Measurements from ENCODE around the gene SCFD1. TPM values are rescaled to one million over a fixed set of nuclear protein-coding genes. Genes with fewer than 3 reads are reported as not detected.
"Not testable (repeated sequence)": the region's sequence is repeated elsewhere in the genome, so short reads cannot be mapped to it uniquely, and the experiment has no call there.

SCFD1 gene
- total RNA-seq, 2 donors from 2014 or later: 73.8 to 82.9 TPM

DNA sequence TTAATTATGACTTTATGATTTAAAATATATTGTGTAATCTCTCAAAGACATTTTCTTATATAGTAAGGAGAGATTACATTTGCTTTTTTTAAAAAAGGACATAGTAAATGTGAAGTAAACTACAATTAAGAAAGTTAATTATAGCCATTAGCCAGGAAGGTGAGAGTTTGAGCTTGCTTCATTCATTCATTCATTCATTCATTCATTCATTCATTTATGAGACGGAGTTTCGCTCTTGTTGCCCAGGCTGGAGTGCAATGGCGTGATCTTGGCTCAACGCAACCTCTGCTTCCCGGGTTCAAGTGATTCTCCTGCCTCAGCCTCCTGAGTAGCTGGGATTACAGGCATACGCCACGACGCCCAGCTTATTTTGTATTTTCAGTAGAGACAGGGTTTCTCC, 17.4 kb upstream of the SCFD1 start:
- DNase-seq (ENCODE audit: low spot score); intact Hi-C loops (cut with DNase I): not testable (repeated sequence)

DNA sequence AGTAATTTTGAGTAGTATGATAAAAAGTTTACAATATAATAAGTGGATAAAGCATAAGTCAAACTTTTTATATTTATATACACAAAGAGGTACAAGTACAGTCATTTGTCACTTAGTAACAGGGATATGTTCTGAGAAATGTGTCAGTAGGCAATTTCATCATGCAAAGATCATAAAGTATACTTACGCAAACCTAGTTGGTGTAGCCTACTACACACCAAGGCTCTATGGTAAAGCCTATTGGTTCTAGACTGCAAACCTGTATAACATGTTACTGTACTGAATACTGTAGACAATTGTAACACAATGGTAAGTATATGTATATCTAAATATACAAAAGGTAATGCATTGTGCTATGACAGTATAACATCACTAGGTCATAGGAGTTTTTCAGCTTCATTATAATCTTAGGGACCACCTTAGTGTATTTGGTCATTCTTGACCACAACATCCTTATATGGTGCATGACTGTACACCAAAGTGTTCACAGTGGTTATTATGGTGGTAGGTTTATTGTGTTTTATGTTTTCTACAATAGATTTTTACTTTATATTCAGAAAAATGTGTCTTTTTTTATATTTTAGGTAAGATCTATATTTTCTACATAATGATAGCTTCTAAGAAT, 14.9 kb upstream of the SCFD1 start:
- intact Hi-C loops (cut with DNase I): no loop called here
- no peak for DNase-seq (ENCODE audit: low spot score)

DNA sequence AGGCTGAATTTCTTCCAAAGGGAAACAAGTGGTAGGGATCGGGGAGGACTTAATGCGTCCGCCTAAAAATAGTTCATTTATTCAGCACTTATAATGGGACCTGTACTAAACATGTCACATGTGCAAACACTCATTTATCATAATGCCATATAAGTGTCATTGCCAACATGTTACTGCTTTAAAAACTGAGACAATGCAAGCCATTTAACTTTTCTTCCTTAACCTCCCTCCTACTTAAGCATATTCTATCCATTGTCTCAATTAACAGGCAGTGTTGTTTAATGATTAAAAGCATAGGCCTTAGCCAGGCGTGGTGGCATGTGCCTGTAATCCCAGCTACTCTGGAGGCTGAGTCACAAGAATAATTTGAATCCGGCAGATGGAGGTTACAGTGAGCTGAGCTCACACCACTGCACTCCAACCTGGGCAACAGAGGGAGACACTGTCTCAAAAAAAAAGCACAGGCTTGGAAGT, 13.5 kb upstream of the SCFD1 start:
- DNase-seq (ENCODE audit: low spot score): no peak
- intact Hi-C loops (cut with DNase I): no loop called here

- peak; percentile 80 for DNase-seq (ENCODE audit: low spot score)
- intact Hi-C loops (cut with DNase I): no loop called here
These were observed 11.3 kb upstream of the SCFD1 start for GRCh38 chr14:30610787-30611343.

- DNase-seq (ENCODE audit: low spot score): no peak
- intact Hi-C loops (cut with DNase I): no loop called here
These were observed 8.0 kb upstream of the SCFD1 start for GRCh38 chr14:30614155-30614554.

DNA sequence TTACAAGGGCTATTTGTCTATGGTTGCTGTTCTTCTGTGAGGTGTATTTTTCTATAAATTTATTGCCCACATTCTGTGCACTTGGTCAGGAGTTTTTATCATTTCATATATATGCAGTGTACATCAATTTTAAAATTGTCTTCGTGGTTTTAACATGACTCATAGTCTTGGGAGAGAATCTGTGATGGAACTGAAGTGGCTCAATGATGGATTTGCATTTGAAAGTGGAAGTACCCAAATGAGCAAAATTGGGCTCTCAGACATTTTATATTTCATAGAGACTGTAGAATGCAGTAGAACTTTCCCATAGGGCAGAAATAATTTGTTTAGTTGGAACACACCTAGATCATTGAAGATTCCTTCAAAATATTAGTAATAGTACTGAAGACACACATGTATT, 1.9 kb upstream of the SCFD1 start:
- intact Hi-C loops (cut with DNase I): no loop called here
- DNase-seq (ENCODE audit: low spot score): no peak

DNA sequence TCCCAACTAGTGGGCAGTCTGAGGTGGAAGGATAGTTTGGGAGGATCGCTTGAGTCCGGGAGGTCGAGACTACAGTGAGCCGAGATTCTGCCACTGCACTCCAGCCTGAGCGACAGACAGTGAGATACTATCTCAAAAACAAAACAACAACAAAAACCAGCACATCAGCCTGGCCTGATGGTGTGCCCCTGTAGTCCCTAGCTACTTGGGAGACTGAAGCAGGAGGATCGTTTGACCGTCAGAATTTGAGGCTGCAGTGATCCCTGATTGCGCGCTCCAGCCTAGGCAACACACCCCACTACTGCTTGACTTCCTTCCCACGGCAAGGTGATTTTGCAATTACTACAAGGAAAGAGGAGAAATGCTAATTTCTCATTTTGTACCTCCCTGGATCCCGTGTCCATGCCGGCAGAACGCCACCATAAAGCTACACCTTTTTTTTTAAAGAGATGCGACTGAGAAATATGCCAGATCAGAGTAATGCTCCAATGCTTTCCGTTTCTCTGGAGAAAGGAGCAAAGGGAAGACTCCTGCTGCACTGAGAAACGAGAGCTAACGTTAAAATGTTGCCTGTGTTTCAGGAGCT, 672 bp upstream of the SCFD1 start:
- intact Hi-C loops (cut with DNase I): no loop called here
- DNase-seq (ENCODE audit: low spot score): peak; percentile 49

GRCh38 chr14:30623412-30624131, 1.5 kb downstream of the SCFD1 start:
- no peak for DNase-seq (ENCODE audit: low spot score)
- intact Hi-C loops (cut with DNase I): no loop called here

DNA sequence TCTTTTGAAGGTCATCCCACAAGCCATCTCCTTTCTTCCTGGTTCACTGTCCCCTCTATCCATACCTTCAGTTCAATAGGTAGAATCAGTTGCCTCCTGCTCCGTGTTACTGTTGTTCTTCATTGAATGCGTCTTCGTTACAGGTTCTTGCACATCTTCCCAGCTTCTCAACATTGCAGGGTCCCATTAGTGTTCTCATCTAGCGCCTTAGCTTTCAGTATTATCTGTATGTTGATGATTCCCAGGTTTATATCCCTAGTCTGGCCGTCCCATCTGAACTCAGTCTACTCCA, 2.0 kb downstream of the SCFD1 start:
- no peak for DNase-seq (ENCODE audit: low spot score)
- intact Hi-C loops (cut with DNase I): no loop called here

- intact Hi-C loops (cut with DNase I): no loop called here
- no peak for DNase-seq (ENCODE audit: low spot score)
These were observed 3.4 kb downstream of the SCFD1 start for GRCh38 chr14:30625533-30625932.

GRCh38 chr14:30629432-30629831, 7.3 kb downstream of the SCFD1 start:
- intact Hi-C loops (cut with DNase I); DNase-seq (ENCODE audit: low spot score): not testable (repeated sequence)

- intact Hi-C loops (cut with DNase I): no loop called here
- DNase-seq (ENCODE audit: low spot score): no peak
These were observed 8.1 kb downstream of the SCFD1 start for GRCh38 chr14:30630248-30630647.

GRCh38 chr14:30632730-30633129, 10.6 kb downstream of the SCFD1 start:
- no peak for DNase-seq (ENCODE audit: low spot score)
- intact Hi-C loops (cut with DNase I): no loop called here

DNA sequence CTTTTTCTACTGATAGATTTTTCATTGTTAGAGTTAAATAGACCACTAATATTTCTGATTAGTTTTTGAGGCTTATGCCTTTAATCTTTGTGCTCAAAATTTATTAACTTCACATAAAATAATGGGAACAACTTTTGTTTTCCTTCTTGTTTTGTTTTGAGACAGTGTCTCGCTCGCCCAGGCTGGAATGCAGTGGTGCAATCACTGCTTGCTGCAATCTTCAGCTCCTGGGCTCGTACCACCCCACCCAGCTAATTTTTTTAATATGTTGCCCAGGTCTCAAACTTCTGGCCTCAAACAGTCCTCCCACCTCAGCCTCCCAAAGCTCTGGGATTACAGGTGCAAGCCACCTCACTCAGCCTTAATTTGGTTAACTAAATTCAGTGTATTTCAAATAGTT, 16.8 kb downstream of the SCFD1 start:
- intact Hi-C loops (cut with DNase I): no loop called here
- DNase-seq (ENCODE audit: low spot score): no peak

DNA sequence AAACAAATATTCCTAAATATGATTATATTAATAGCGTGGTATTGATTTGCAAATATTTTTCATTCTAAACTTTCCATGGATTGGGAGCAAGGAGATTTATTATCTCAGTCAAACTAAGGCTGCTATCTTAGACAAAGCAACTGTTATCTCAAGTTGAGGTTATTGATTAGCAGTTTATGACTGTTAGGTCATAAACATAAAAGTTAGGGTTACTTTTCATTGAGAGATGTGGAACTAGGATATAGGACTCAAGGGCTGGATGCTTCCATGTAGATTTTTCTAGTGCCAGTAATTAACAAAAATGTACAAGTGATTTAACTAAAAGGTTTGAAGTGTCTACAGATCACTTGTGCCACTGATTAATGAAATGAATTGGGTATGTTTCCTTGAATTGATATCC, 19.1 kb downstream of the SCFD1 start:
- intact Hi-C loops (cut with DNase I): no loop called here
- no peak for DNase-seq (ENCODE audit: low spot score)

DNA sequence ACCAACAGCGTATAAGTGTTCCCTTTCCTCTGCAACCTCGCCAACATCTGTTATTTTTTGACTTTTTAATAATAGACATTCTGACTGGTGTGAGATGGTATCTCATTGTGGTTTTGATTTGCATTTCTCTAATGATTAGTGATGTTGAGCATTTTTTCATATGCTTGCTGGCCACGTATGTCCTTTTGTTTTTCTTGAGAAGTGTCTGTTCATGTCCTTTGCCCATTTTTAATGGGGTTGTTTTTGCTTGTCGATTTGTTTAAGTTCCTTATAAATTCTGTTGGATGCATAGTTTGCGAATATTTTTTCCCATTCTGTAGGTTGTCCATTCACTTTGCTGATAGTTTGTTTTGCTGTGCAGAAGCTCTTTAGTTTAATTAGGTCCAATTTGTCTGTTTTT, 22.3 kb downstream of the SCFD1 start:
- intact Hi-C loops (cut with DNase I): not testable (repeated sequence)

GRCh38 chr14:30645600-30645999, 23.5 kb downstream of the SCFD1 start:
- intact Hi-C loops (cut with DNase I): no loop called here
- no peak for DNase-seq (ENCODE audit: low spot score)

More for the DNA sequence above, 22.3 kb downstream of the SCFD1 start:
- DNase-seq (ENCODE audit: low spot score): not testable (repeated sequence)

GRCh38 chr14:30648471-30648870, 26.4 kb downstream of the SCFD1 start:
- intact Hi-C loops (cut with DNase I): no loop called here

DNA sequence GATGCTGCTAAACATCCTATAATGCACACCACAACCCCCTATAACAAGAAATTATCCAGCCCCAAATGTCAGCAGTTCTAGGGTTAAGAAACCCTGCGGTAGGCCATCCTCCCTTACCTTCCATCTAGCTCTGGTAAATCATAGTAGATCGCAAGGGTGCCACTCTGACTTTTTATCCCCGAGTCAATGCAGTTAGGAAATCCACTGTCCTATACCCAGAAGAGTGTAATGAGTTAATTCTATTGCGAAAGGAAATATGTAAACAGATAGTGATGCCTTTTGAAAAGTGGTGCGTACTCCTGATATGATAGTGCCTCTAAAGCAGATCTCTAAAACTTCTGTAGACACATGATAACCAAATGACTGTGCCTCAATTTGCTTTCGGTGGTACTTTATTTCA, 29.8 kb downstream of the SCFD1 start:
- no peak for DNase-seq (ENCODE audit: low spot score)
- intact Hi-C loops (cut with DNase I): no loop called here

More at GRCh38 chr14:30648471-30648870, 26.4 kb downstream of the SCFD1 start:
- no peak for DNase-seq (ENCODE audit: low spot score)

DNA sequence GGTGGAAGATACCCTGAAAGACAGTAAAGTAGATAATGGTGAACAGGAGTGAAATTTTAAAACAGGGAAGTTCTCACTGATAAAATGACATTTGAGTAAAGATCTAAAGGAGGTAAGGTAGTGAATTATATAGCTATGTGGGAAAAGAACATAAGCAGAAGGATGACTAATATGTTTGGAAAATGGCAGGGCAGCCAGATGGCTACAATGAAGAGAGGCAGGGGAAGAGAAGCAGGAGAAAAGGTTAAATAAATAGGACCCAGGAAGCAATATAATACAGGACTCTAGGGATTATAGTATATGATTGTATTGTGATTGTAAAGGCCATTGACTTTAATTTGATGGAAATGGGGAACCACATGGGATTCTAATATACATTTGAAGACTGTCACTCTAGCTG, 33.0 kb downstream of the SCFD1 start:
- intact Hi-C loops (cut with DNase I): no loop called here
- DNase-seq (ENCODE audit: low spot score): no peak

GRCh38 chr14:30655658-30656057, 33.5 kb downstream of the SCFD1 start:
- no peak for DNase-seq (ENCODE audit: low spot score)
- intact Hi-C loops (cut with DNase I): no loop called here
